Neuronal stem cell (in vitro differentiated cells): Measurements from ENCODE around the gene BCL2.

ENCODE experiments used
- DNase-seq: peaks from one replicate; pipeline ENCODE4 v3.0.0-alpha.2; 2013; ENCODE audit warnings: low spot score
- H2AFZ ChIP-seq: one replicate; pipeline ENCODE4 v1.6.1; 2013; ENCODE audit warnings: mild to moderate bottlenecking, low read length, inconsistent platforms
- H2AK5ac ChIP-seq: 2 replicates; pipeline ENCODE4 v1.6.1; 2013; ENCODE audit warnings: low read depth, mild to moderate bottlenecking, inconsistent platforms, low read length, moderate library complexity, mixed read lengths
- H2BK120ac ChIP-seq: 2 replicates; pipeline ENCODE4 v1.6.1; 2013; ENCODE audit warnings: low read depth, mild to moderate bottlenecking, inconsistent platforms, low read length, moderate library complexity, mixed read lengths
- H2BK12ac ChIP-seq: one replicate; pipeline ENCODE4 v1.6.1; 2013; ENCODE audit warnings: low read length, inconsistent platforms
- H2BK15ac ChIP-seq: 2 replicates; pipeline ENCODE4 v1.6.1; 2013; ENCODE audit warnings: mild to moderate bottlenecking, low read length, inconsistent platforms, mixed read lengths
- H2BK5ac ChIP-seq: one replicate; pipeline ENCODE4 v1.6.1; 2013; ENCODE audit warnings: inconsistent platforms, mild to moderate bottlenecking, low read length, moderate library complexity
- H3K14ac ChIP-seq: one replicate; pipeline ENCODE4 v1.6.1; 2013; ENCODE audit warnings: low read length, inconsistent platforms
- H3K18ac ChIP-seq: 2 replicates; pipeline ENCODE4 v1.6.1; 2013; ENCODE audit warnings: low read length, inconsistent platforms
- H3K23ac ChIP-seq: 2 replicates; pipeline ENCODE4 v1.6.1; 2013; ENCODE audit warnings: low read depth, mild to moderate bottlenecking, mixed read lengths, low read length, inconsistent platforms; ENCODE audit not compliant: poor library complexity
- H3K27ac ChIP-seq: replicated peaks from 3 replicates; pipeline ENCODE4 v1.5.1; 2013; ENCODE audit warnings: low read length, inconsistent platforms
- H3K27me3 ChIP-seq, 3 experiments: 2 replicates each; pipeline ENCODE4 v1.6.1; 2013; ENCODE audit warnings: low read length in 3 of 3, mild to moderate bottlenecking in 2 of 3, inconsistent platforms in 1 of 3, low read depth in 1 of 3, mixed read lengths in 1 of 3, moderate library complexity in 1 of 3; ENCODE audit not compliant: control insufficient read depth in 3 of 3, insufficient read depth in 3 of 3
- H3K36me3 ChIP-seq, 2 donors: replicated peaks in 1 of 2; 2 replicates each; pipeline ENCODE4 v1.6.1; 2013; ENCODE audit warnings: low read length in 2 of 2; ENCODE audit not compliant: control insufficient read depth in 2 of 2, insufficient read depth in 2 of 2
- H3K4ac ChIP-seq: 2 replicates; pipeline ENCODE4 v1.6.1; 2013; ENCODE audit warnings: inconsistent platforms, mild to moderate bottlenecking, low read length, moderate library complexity
- H3K4me1 ChIP-seq, 2 donors: 1 replicate in 1 of 2; 2 replicates in 1 of 2; pipeline ENCODE4 v1.6.1; 2013; ENCODE audit warnings: low read length in 2 of 2, low read depth in 1 of 2; ENCODE audit not compliant: control insufficient read depth in 2 of 2, insufficient read depth in 1 of 2
- H3K4me2 ChIP-seq: one replicate; pipeline ENCODE4 v1.6.1; 2013; ENCODE audit warnings: mild to moderate bottlenecking, low read length, inconsistent platforms; ENCODE audit not compliant: insufficient read depth, poor library complexity, severe bottlenecking
- H3K4me3 ChIP-seq, 2 donors: 2 replicates each; pipeline ENCODE4 v1.5.1; 2013; ENCODE audit warnings: low read length in 2 of 2, mild to moderate bottlenecking in 2 of 2, inconsistent platforms in 1 of 2, moderate library complexity in 1 of 2
- H3K79me1 ChIP-seq: one replicate; pipeline ENCODE4 v1.6.1; 2013; ENCODE audit warnings: low read depth, mild to moderate bottlenecking, inconsistent platforms, low read length, moderate library complexity
- H3K9ac ChIP-seq: one replicate; pipeline ENCODE4 v1.6.1; 2013; ENCODE audit warnings: mild to moderate bottlenecking, low read depth, low read length, inconsistent platforms; ENCODE audit not compliant: poor library complexity
- H3K9me3 ChIP-seq, 2 donors: replicated peaks in 1 of 2; 2 replicates each; pipeline versions ENCODE3 to v1.6.1; 2013; ENCODE audit warnings: low read length in 2 of 2, mild to moderate bottlenecking in 2 of 2, inconsistent platforms in 1 of 2, low read depth in 1 of 2, mixed read lengths in 1 of 2, moderate library complexity in 1 of 2; ENCODE audit not compliant: control insufficient read depth in 2 of 2, insufficient read depth in 1 of 2
- H4K8ac ChIP-seq: one replicate; pipeline ENCODE4 v1.6.1; 2013; ENCODE audit warnings: low read depth, mild to moderate bottlenecking, inconsistent platforms, low read length, moderate library complexity
- H4K91ac ChIP-seq: one replicate; pipeline ENCODE4 v1.6.1; 2013; ENCODE audit warnings: low read length, low read depth, mild to moderate bottlenecking, inconsistent platforms; ENCODE audit not compliant: poor library complexity
- WGBS, 2 donors: extraction: QIAGEN DNeasy Blood & Tissue Kit; methylation state at CpG; one replicate each; pipeline ENCODE4 v1.1.7; 2013; ENCODE audit warnings: missing lambda C conversion rate in 2 of 2, mixed read lengths in 1 of 2; ENCODE audit not compliant: insufficient read length in 2 of 2, insufficient replicate concordance in 1 of 2; ENCODE audit errors: extremely low coverage in 2 of 2; 5-methylcytosine and 5-hydroxymethylcytosine counted together

BCL2 gene

GRCh38 chr18:63283305-63284094 is 36.1 kb downstream of the BCL2 start:
- no peak for DNase-seq
- Histone ChIP-seq H3K79me1 (no peaks in the 10 kb centered on the region), H3K36me3 (peaks cover 0 to 9% of the 10 kb centered on the region in 2 donors), H2BK15ac (no peak overlapping the region), H3K27me3 (no peaks in the 10 kb centered on the region), H3K9ac (no peak overlapping the region), H2BK120ac (no peak overlapping the region), H3K9me3 (no peaks in the 10 kb centered on the region), H3K14ac (no peak overlapping the region), H2BK5ac (no peak overlapping the region), H3K4me2 (no peak overlapping the region), H3K18ac (no peak overlapping the region), H3K4ac (no peak overlapping the region), H2AK5ac (no peak overlapping the region), H3K4me3 (no peak overlapping the region), H4K91ac (no peak overlapping the region), H2BK12ac (no peak overlapping the region), H3K4me1 (no peaks in the 10 kb centered on the region), H3K23ac (no peak overlapping the region), H4K8ac (no peak overlapping the region), H2AFZ (no peak overlapping the region), H3K27ac (no peak overlapping the region)
- WGBS, 2 donors = no CpG with 5 or more reads among the region's 16 CpGs

GRCh38 chr18:63282793-63283192 is 36.8 kb downstream of the BCL2 start:
- Histone ChIP-seq H3K27me3 (no peaks in the 10 kb centered on the region), H2AK5ac (no peak overlapping the region), H3K18ac (no peak overlapping the region), H2AFZ (no peak overlapping the region), H4K8ac (no peak overlapping the region), H2BK15ac (no peak overlapping the region), H2BK12ac (no peak overlapping the region), H3K4me3 (no peak overlapping the region), H3K36me3 (peaks cover 0 to 9% of the 10 kb centered on the region in 2 donors), H3K4ac (no peak overlapping the region), H3K27ac (no peak overlapping the region), H3K9me3 (no peaks in the 10 kb centered on the region), H3K9ac (no peak overlapping the region), H4K91ac (no peak overlapping the region), H3K4me1 (no peaks in the 10 kb centered on the region), H3K23ac (no peak overlapping the region), H3K4me2 (no peak overlapping the region), H3K79me1 (no peaks in the 10 kb centered on the region), H2BK5ac (no peak overlapping the region), H2BK120ac (no peak overlapping the region), H3K14ac (no peak overlapping the region)
- no peak for DNase-seq

GRCh38 chr18:63273222-63273927 is 46.2 kb downstream of the BCL2 start:
- WGBS, 2 donors = no CpG with 5 or more reads among the region's 13 CpGs
- no peak overlapping the region for H3K18ac ChIP-seq
- H3K23ac ChIP-seq = no peak overlapping the region
- no peak overlapping the region for H2BK120ac ChIP-seq
- H2AFZ ChIP-seq = no peak overlapping the region
- no peaks in the 10 kb centered on the region for H3K9me3 ChIP-seq
- no peak overlapping the region for H2BK5ac ChIP-seq
- no peak overlapping the region for H3K27ac ChIP-seq
- no peak overlapping the region for H2BK12ac ChIP-seq
- H3K4me1 ChIP-seq = peaks cover 0 to under 1% of the 10 kb centered on the region in 2 donors
- H3K4me3 ChIP-seq = no peak overlapping the region
- H2BK15ac ChIP-seq = no peak overlapping the region
- no peaks in the 10 kb centered on the region for H3K36me3 ChIP-seq
- no peak overlapping the region for H3K4ac ChIP-seq
- H3K9ac ChIP-seq = no peak overlapping the region
- no peak overlapping the region for H4K91ac ChIP-seq
- DNase-seq = no peak
- H3K79me1 ChIP-seq = no peaks in the 10 kb centered on the region
- no peak overlapping the region for H2AK5ac ChIP-seq
- H4K8ac ChIP-seq = no peak overlapping the region
- H3K14ac ChIP-seq = no peak overlapping the region
- H3K27me3 ChIP-seq = no peaks in the 10 kb centered on the region
- H3K4me2 ChIP-seq = no peak overlapping the region

- H3K14ac ChIP-seq = no peak overlapping the region
- H3K4me1 ChIP-seq = peaks cover 1 to 6% of the 10 kb centered on the region in 2 donors
- H2BK12ac ChIP-seq = no peak overlapping the region
- no peaks in the 10 kb centered on the region for H3K9me3 ChIP-seq
- no peak overlapping the region for H2BK15ac ChIP-seq
- no peak overlapping the region for H4K8ac ChIP-seq
- H3K23ac ChIP-seq = no peak overlapping the region
- no peak overlapping the region for H2AK5ac ChIP-seq
- no peaks in the 10 kb centered on the region for H3K36me3 ChIP-seq
- H3K18ac ChIP-seq = no peak overlapping the region
- whole genome bisulfite sequencing, 2 donors = no CpG with 5 or more reads among the region's 1 CpG
- no peak overlapping the region for H3K9ac ChIP-seq
- no peak for DNase-seq
- H4K91ac ChIP-seq = no peak overlapping the region
- no peak overlapping the region for H3K27ac ChIP-seq
- H3K4me2 ChIP-seq = no peak overlapping the region
- no peak overlapping the region for H3K4ac ChIP-seq
- no peak overlapping the region for H3K4me3 ChIP-seq
- H3K27me3 ChIP-seq = no peaks in the 10 kb centered on the region
- no peak overlapping the region for H2BK5ac ChIP-seq
- H2BK120ac ChIP-seq = no peak overlapping the region
- H3K79me1 ChIP-seq = no peaks in the 10 kb centered on the region
- H2AFZ ChIP-seq = no peak overlapping the region
These were observed 46.9 kb downstream of the BCL2 start for GRCh38 chr18:63272638-63273037.
